AG04450 (cell line): ENCODE measurements around the gene CTAGE1. TPM values are rescaled to one million over a fixed set of nuclear protein-coding genes. Genes with fewer than 3 reads are reported as not detected.

Source experiments
- CTCF ChIA-PET: fragments of 300-600, 350-600 bp; formaldehyde crosslinking; extraction: SDS; loops from one replicate; lab custom pipeline; 2022; ENCODE audit warnings: antibody characterized with exemption, inconsistent platforms; lab: Charles Lee
- POLR2A ChIA-PET: fragments of 350-600 bp; formaldehyde crosslinking; extraction: SDS; loops from one replicate; lab custom pipeline; 2021; ENCODE audit warnings: antibody characterized with exemption, inconsistent platforms; lab: Yijun Ruan, JAX
- DNase-seq: peaks from one replicate; pipeline ENCODE4 v3.0.0-alpha.2; 2011; ENCODE audit warnings: low read depth, low spot score
- H3K27ac ChIP-seq: one replicate; pipeline ENCODE4 v1.5.1; 2012; ENCODE audit warnings: low read depth, low read length, control low read depth
- H3K27me3 ChIP-seq: one replicate; pipeline ENCODE4 v1.6.0; 2012; ENCODE audit warnings: low read length; ENCODE audit not compliant: control insufficient read depth, insufficient read depth
- H3K4me3 ChIP-seq: 2 replicates; pipeline ENCODE4 v1.5.1; 2011; ENCODE audit warnings: mild to moderate bottlenecking, low read depth, low read length, control low read depth
- H3K9me3 ChIP-seq: 2 replicates; pipeline ENCODE4 v1.5.1; 2012; ENCODE audit warnings: low read length; ENCODE audit not compliant: control insufficient read depth, insufficient read depth
- polyA plus RNA-seq: library from polyadenylated mRNA; depleted of rRNA; stranded (reverse); fragments of >200 nt; gene quantifications from 2 replicates; pipeline ENCODE4 v1.2.3, GENCODE V29; 2011
- TF ChIP-seq, protein P1 (sequence below): IDR thresholded peaks from 2 replicates; pipeline ENCODE4 v1.5.1; 2011; ENCODE audit warnings: low read depth, low read length, control low read depth, inconsistent platforms

Gene CTAGE1
- polyA plus RNA-seq, 1 experiment: not detected

GRCh38 chr18:22448238-22448637 lies 30.5 kb upstream of the CTAGE1 start:
- no peaks in the 10 kb centered on the region for H3K27me3 ChIP-seq
- H3K27ac ChIP-seq: no peak overlapping the region
- no peaks in the 10 kb centered on the region for H3K9me3 ChIP-seq
- TF ChIP-seq, protein P1, sequence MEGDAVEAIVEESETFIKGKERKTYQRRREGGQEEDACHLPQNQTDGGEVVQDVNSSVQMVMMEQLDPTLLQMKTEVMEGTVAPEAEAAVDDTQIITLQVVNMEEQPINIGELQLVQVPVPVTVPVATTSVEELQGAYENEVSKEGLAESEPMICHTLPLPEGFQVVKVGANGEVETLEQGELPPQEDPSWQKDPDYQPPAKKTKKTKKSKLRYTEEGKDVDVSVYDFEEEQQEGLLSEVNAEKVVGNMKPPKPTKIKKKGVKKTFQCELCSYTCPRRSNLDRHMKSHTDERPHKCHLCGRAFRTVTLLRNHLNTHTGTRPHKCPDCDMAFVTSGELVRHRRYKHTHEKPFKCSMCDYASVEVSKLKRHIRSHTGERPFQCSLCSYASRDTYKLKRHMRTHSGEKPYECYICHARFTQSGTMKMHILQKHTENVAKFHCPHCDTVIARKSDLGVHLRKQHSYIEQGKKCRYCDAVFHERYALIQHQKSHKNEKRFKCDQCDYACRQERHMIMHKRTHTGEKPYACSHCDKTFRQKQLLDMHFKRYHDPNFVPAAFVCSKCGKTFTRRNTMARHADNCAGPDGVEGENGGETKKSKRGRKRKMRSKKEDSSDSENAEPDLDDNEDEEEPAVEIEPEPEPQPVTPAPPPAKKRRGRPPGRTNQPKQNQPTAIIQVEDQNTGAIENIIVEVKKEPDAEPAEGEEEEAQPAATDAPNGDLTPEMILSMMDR: no peak
- no peak for DNase-seq
- H3K4me3 ChIP-seq: no peak overlapping the region
- ChIA-PET POLR2A (no interaction called here), CTCF (no interaction called here)

- H3K4me3 ChIP-seq: no peak overlapping the region
Measured at GRCh38 chr18:22447792-22448191, 30.1 kb upstream of the CTAGE1 start.

DNA sequence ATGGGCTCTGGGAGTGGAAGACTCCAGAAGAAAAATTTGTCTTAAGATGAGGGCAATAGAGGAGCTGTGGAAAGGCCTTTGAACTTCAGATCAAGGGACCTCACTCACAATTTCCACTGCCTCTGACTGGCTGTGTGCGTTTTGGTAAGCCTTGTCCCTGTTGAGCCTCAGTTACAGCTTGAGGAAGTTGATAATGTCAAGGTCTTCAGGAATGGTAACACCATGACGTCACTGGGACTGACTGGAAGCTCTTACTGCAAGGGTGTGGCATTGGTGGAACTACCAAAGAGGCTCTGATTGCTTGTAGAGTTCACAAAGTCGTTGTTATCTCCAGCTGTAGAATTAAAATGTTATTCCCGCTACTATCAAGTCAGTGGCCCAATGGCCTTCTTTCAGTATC lies 29.2 kb upstream of the CTAGE1 start:
- TF ChIP-seq, protein P1: no peak
- POLR2A ChIA-PET: no interaction called here
- no peaks in the 10 kb centered on the region for H3K9me3 ChIP-seq
- no peak for DNase-seq
- no peak overlapping the region for H3K4me3 ChIP-seq
- H3K27me3 ChIP-seq: no peaks in the 10 kb centered on the region
- H3K27ac ChIP-seq: no peak overlapping the region
- CTCF ChIA-PET: no interaction called here

More at GRCh38 chr18:22447792-22448191, 30.1 kb upstream of the CTAGE1 start:
- no peak overlapping the region for H3K27ac ChIP-seq
- H3K27me3 ChIP-seq: no peaks in the 10 kb centered on the region
- TF ChIP-seq, protein P1: no peak
- H3K9me3 ChIP-seq: no peaks in the 10 kb centered on the region
- no peak for DNase-seq
- POLR2A ChIA-PET: no interaction called here
- CTCF ChIA-PET: no interaction called here

DNA sequence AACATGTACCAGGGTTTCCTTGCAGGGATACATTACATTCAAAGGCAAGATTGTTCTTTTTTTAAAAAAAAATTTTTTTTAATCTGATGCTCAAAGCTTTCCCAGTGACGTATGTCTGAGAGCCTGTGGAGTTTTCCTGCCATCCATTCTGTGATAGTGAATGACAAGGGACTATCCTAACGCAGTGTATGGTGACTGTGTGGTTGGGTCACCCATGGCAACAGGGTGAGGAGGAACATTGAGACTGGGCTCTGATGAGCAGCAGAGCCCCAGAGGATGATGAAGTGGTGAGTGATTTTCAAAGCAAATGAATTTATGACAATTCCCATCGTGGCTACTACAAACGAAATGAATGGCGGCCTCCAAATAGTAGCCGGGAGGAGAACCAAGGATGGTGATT lies 28.6 kb upstream of the CTAGE1 start:
- ChIA-PET CTCF (no interaction called here), POLR2A (interaction anchor here (0.5 kb wide), 1 partner anchor 19 kb away, joined by 3 read pairs; no protein-coding TSS in a partner anchor)

GRCh38 chr18:22441638-22442037 lies 23.9 kb upstream of the CTAGE1 start:
- CTCF ChIA-PET: no interaction called here
- H3K4me3 ChIP-seq: no peak overlapping the region
- TF ChIP-seq, protein P1: peak; percentile 18; the same call in 1 of the 2 replicates
- no peaks in the 10 kb centered on the region for H3K27me3 ChIP-seq
- POLR2A ChIA-PET: no interaction called here
- no peak for DNase-seq
- H3K9me3 ChIP-seq: no peaks in the 10 kb centered on the region
- H3K27ac ChIP-seq: no peak overlapping the region

More for the DNA sequence above, 28.6 kb upstream of the CTAGE1 start:
- DNase-seq: no peak
- no peak overlapping the region for H3K27ac ChIP-seq
- TF ChIP-seq, protein P1: no peak
- H3K4me3 ChIP-seq: no peak overlapping the region
- no peaks in the 10 kb centered on the region for H3K9me3 ChIP-seq
- no peaks in the 10 kb centered on the region for H3K27me3 ChIP-seq
